T-helper 1 cell (primary cell): Measurements from ENCODE around the gene PSAP.

ENCODE experiments used
- DNase-seq, 5 donors: peaks; one replicate each; pipeline ENCODE4 v3.0.0-alpha.2; 2012 to 2020

Gene PSAP

GRCh38 chr10:71806704-71807556, 44.1 kb downstream of the PSAP start:
- DNase-seq, result no peak

- no peak for DNase-seq
Measured at GRCh38 chr10:71805776-71806703, 45.0 kb downstream of the PSAP start.

GRCh38 chr10:71804077-71804476, 47.0 kb downstream of the PSAP start:
- no peak for DNase-seq

- DNase-seq, result no peak
Measured at GRCh38 chr10:71802715-71803488, 48.1 kb downstream of the PSAP start.

- DNase-seq, result no peak
Measured at GRCh38 chr10:71802235-71802634, 48.8 kb downstream of the PSAP start.

- no peak for DNase-seq
Measured at GRCh38 chr10:71801361-71801760, 49.7 kb downstream of the PSAP start.

GRCh38 chr10:71799608-71800453, 51.2 kb downstream of the PSAP start:
- no peak for DNase-seq

GRCh38 chr10:71799112-71799511, 51.9 kb downstream of the PSAP start:
- DNase-seq, result no peak

- no peak for DNase-seq
Measured at GRCh38 chr10:71798308-71798624, 52.8 kb downstream of the PSAP start.

GRCh38 chr10:71797533-71798307, 53.3 kb downstream of the PSAP start:
- no peak for DNase-seq

- no peak for DNase-seq
Measured at GRCh38 chr10:71796749-71797405, 54.2 kb downstream of the PSAP start.

GRCh38 chr10:71795248-71795647, 55.8 kb downstream of the PSAP start:
- no peak for DNase-seq

GRCh38 chr10:71790749-71791440, 60.2 kb downstream of the PSAP start:
- DNase-seq, result no peak

- DNase-seq, result no peak
Measured at GRCh38 chr10:71789871-71790270, 61.2 kb downstream of the PSAP start.

GRCh38 chr10:71788954-71789353, 62.1 kb downstream of the PSAP start:
- DNase-seq, result no peak

- DNase-seq, result no peak
Measured at GRCh38 chr10:71784679-71785272, 66.3 kb downstream of the PSAP start.

GRCh38 chr10:71783917-71784678, 67.0 kb downstream of the PSAP start:
- DNase-seq, result no peak

GRCh38 chr10:71782917-71783490, 68.0 kb downstream of the PSAP start:
- no peak for DNase-seq
